Left colon (tissue), 2 donors: ENCODE data around the gene TTC3. TPM values are rescaled to one million over a fixed set of nuclear protein-coding genes. Genes with fewer than 3 reads are reported as not detected.
A peak's percentile ranks its signal among the peaks of the same experiment; 100 is the strongest.

Source experiments
- ATAC-seq: fragments of 200-7000 bp; cut with Tn5 transposase; one replicate; pipeline ENCODE4 v1.9.1; 2020; ENCODE audit warnings: mild to moderate bottlenecking, moderate library complexity
- DNase-seq, 2 donors: peaks; one replicate each; pipeline ENCODE4 v3.0.0-alpha.2; 2020
- intact Hi-C, 2 donors: fragments of 100-400 bp; cut with DNase I in 1 of 2; cut with micrococcal nuclease in 1 of 2; formaldehyde crosslinking; loops; one replicate each; pipeline versions ENCODE4 v1.11.2 to v1.14.0; 2022; cut with DNase I, micrococcal nuclease
- total RNA-seq, 2 donors: library from RNA; stranded (reverse); fragmentation: NEBNext Ultra II Directional; extraction: Animal tissue kit (Norgen Biotek cat#: 25700); gene quantifications; one replicate each; pipeline ENCODE4 v1.2.1, GENCODE V29; 2021
- donor health status: DM: no; HTN: no; CAD: no.
- donor health status: DM: yes; HTN: yes; CAD: no.

The TTC3 gene
- total RNA-seq, 2 donors from 2014 or later, result 99.8 to 106 TPM

- intact Hi-C loops, result no loop called here
- ATAC-seq (peak; percentile 42), DNase-seq (no peak)
Measured at GRCh38 chr21:37230632-37231248, 157.7 kb downstream of the TTC3 start.

- intact Hi-C loops, result no loop called here
- DNase-seq (no peak), ATAC-seq (no peak)
Measured at GRCh38 chr21:37231249-37231645, 158.2 kb downstream of the TTC3 start.

GRCh38 chr21:37231671-37232070, 158.6 kb downstream of the TTC3 start:
- intact Hi-C loops, result no loop called here
- ATAC-seq (no peak), DNase-seq (no peak)

GRCh38 chr21:37232274-37233018, 159.4 kb downstream of the TTC3 start:
- DNase-seq (no peak), ATAC-seq (no peak)
- intact Hi-C loops, result no loop called here

- DNase-seq (no peak), ATAC-seq (no peak)
- intact Hi-C loops, result no loop called here
Measured at GRCh38 chr21:37233551-37234146, 160.6 kb downstream of the TTC3 start.

GRCh38 chr21:37237346-37237745, 164.3 kb downstream of the TTC3 start:
- DNase-seq (no peak), ATAC-seq (no peak)
- intact Hi-C loops, result no loop called here

GRCh38 chr21:37237764-37238163, 164.7 kb downstream of the TTC3 start:
- no peak for DNase-seq
- intact Hi-C loops, result no loop called here
- ATAC-seq, result no peak

GRCh38 chr21:37240978-37241377, 167.9 kb downstream of the TTC3 start:
- intact Hi-C loops, result loop anchor here in 1 of 2 donors (10.0 kb wide), 1 partner anchor 324 kb away; no protein-coding TSS in a partner anchor

GRCh38 chr21:37241426-37241825, 168.4 kb downstream of the TTC3 start:
- no peak for DNase-seq
- ATAC-seq, result no peak
- intact Hi-C loops, result loop anchor here in 1 of 2 donors (10.0 kb wide), 1 partner anchor 323 kb away; no protein-coding TSS in a partner anchor

More at GRCh38 chr21:37240978-37241377, 167.9 kb downstream of the TTC3 start:
- ATAC-seq (no peak), DNase-seq (no peak)

- intact Hi-C loops, result loop anchor here in 1 of 2 donors (10.0 kb wide), 1 partner anchor 321 kb away; no protein-coding TSS in a partner anchor
- ATAC-seq, result no peak
- no peak for DNase-seq
Measured at GRCh38 chr21:37243961-37244360, 170.9 kb downstream of the TTC3 start.

- DNase-seq (no peak), ATAC-seq (no peak)
- intact Hi-C loops, result loop anchor here in 1 of 2 donors (10.0 kb wide), 1 partner anchor 320 kb away; no protein-coding TSS in a partner anchor
Measured at GRCh38 chr21:37244501-37245095, 171.5 kb downstream of the TTC3 start.

GRCh38 chr21:37245151-37245550, 172.1 kb downstream of the TTC3 start:
- ATAC-seq, result no peak
- DNase-seq, result no peak
- intact Hi-C loops, result loop anchor here in 1 of 2 donors (10.0 kb wide), 1 partner anchor 320 kb away; no protein-coding TSS in a partner anchor

GRCh38 chr21:37248298-37248697, 175.2 kb downstream of the TTC3 start:
- ATAC-seq, result no peak
- intact Hi-C loops, result loop anchor here in 1 of 2 donors (10.0 kb wide), 1 partner anchor 317 kb away; no protein-coding TSS in a partner anchor
- no peak for DNase-seq

GRCh38 chr21:37249112-37249904, 176.3 kb downstream of the TTC3 start:
- intact Hi-C loops, result loop anchor here in 1 of 2 donors (10.0 kb wide), 1 partner anchor 315 kb away; no protein-coding TSS in a partner anchor
- DNase-seq (no peak), ATAC-seq (no peak)

GRCh38 chr21:37251294-37251634, 178.2 kb downstream of the TTC3 start:
- intact Hi-C loops, result no loop called here
- no peak for ATAC-seq
- DNase-seq, result no peak
